Mesenchymal stem cell (in vitro differentiated cells and primary cell): Measurements from ENCODE around the gene SLC35F3.
A peak's percentile ranks its signal among the peaks of the same experiment; 100 is the strongest.
"Not testable (repeated sequence)": the region's sequence is repeated elsewhere in the genome, so short reads cannot be mapped to it uniquely, and the experiment has no call there.

Experiments used
- DNase-seq: peaks from one replicate; pipeline ENCODE4 v3.0.0-alpha.2; 2013
- H2AFZ ChIP-seq: one replicate; pipeline ENCODE4 v1.6.1; 2013; ENCODE audit warnings: low read depth, mild to moderate bottlenecking, control low read depth, inconsistent platforms, low read length, moderate library complexity
- H2AK5ac ChIP-seq: 2 replicates; pipeline ENCODE4 v1.6.1; 2013; ENCODE audit warnings: low read length, moderate library complexity, mild to moderate bottlenecking, inconsistent platforms; ENCODE audit not compliant: severe bottlenecking
- H2BK120ac ChIP-seq: one replicate; pipeline ENCODE4 v1.6.1; 2013; ENCODE audit warnings: low read depth, mild to moderate bottlenecking, inconsistent platforms, low read length, moderate library complexity
- H2BK12ac ChIP-seq, 2 experiments: one replicate each; pipeline ENCODE4 v1.6.1; 2013; ENCODE audit warnings: inconsistent platforms in 2 of 2, low read length in 2 of 2, mild to moderate bottlenecking in 2 of 2, moderate library complexity in 2 of 2, control low read depth in 1 of 2
- H2BK15ac ChIP-seq: one replicate; pipeline ENCODE4 v1.6.1; 2013; ENCODE audit warnings: mild to moderate bottlenecking, low read depth, inconsistent platforms; ENCODE audit not compliant: poor library complexity, severe bottlenecking
- H2BK5ac ChIP-seq: 2 replicates; pipeline ENCODE4 v1.6.1; 2013; ENCODE audit warnings: low read depth, mild to moderate bottlenecking, low read length, control low read depth, inconsistent platforms; ENCODE audit not compliant: poor library complexity, severe bottlenecking
- H3K14ac ChIP-seq, 2 experiments: one replicate each; pipeline ENCODE4 v1.6.1; 2013; ENCODE audit warnings: inconsistent platforms in 2 of 2, low read length in 2 of 2, control low read depth in 1 of 2, mild to moderate bottlenecking in 1 of 2, moderate library complexity in 1 of 2
- H3K18ac ChIP-seq, 2 experiments: one replicate each; pipeline ENCODE4 v1.6.1; 2013; ENCODE audit warnings: inconsistent platforms in 2 of 2, low read length in 2 of 2, control low read depth in 1 of 2, low read depth in 1 of 2, mild to moderate bottlenecking in 1 of 2
- H3K23ac ChIP-seq, 2 experiments: one replicate each; pipeline ENCODE4 v1.6.1; 2013; ENCODE audit warnings: inconsistent platforms in 2 of 2, low read length in 2 of 2, mild to moderate bottlenecking in 2 of 2, moderate library complexity in 2 of 2, control low read depth in 1 of 2
- H3K27ac ChIP-seq: 2 replicates; pipeline ENCODE4 v1.5.1; 2013; ENCODE audit warnings: mild to moderate bottlenecking, moderate library complexity, low read length, control low read depth, inconsistent platforms; ENCODE audit not compliant: poor library complexity, severe bottlenecking
- H3K27me3 ChIP-seq, 2 experiments: 2 replicates each; pipeline versions ENCODE4 v1.6.1 to v1.7.0; 2013; ENCODE audit warnings: low read length in 2 of 2, mild to moderate bottlenecking in 2 of 2, moderate library complexity in 2 of 2, control low read depth in 1 of 2, inconsistent platforms in 1 of 2; ENCODE audit not compliant: control insufficient read depth in 1 of 2, insufficient read depth in 1 of 2
- H3K36me3 ChIP-seq, 2 experiments: 2 replicates each; pipeline versions ENCODE4 v1.6.1 to v1.7.0; 2013; ENCODE audit warnings: low read length in 2 of 2, control low read depth in 1 of 2, inconsistent platforms in 1 of 2, low read depth in 1 of 2, mild to moderate bottlenecking in 1 of 2; ENCODE audit not compliant: insufficient read depth in 2 of 2, control insufficient read depth in 1 of 2
- H3K4ac ChIP-seq, 2 experiments: one replicate each; pipeline ENCODE4 v1.6.1; 2013; ENCODE audit warnings: inconsistent platforms in 2 of 2, low read length in 2 of 2, mild to moderate bottlenecking in 2 of 2, moderate library complexity in 2 of 2, control low read depth in 1 of 2, low read depth in 1 of 2
- H3K4me1 ChIP-seq: 2 replicates; pipeline ENCODE4 v1.6.1; 2013; ENCODE audit warnings: low read depth, low read length, control low read depth; ENCODE audit not compliant: control insufficient read depth, insufficient read depth
- H3K4me2 ChIP-seq: 2 replicates; pipeline ENCODE4 v1.6.1; 2013; ENCODE audit warnings: low read length, mild to moderate bottlenecking, inconsistent platforms; ENCODE audit not compliant: poor library complexity, severe bottlenecking
- H3K4me3 ChIP-seq, 2 experiments: 2 replicates each; pipeline versions ENCODE4 v1.5.1 to v1.7.0; 2013; ENCODE audit warnings: low read length in 2 of 2, mild to moderate bottlenecking in 2 of 2, control low read depth in 1 of 2, low read depth in 1 of 2; ENCODE audit not compliant: insufficient read depth in 1 of 2
- H3K79me1 ChIP-seq: replicated peaks from 2 replicates; pipeline ENCODE4 v1.6.1; 2013; ENCODE audit warnings: mild to moderate bottlenecking, control low read depth, low read length, inconsistent platforms; ENCODE audit not compliant: poor library complexity, severe bottlenecking
- H3K9ac ChIP-seq: 2 replicates; pipeline ENCODE4 v1.7.0; 2013; ENCODE audit warnings: mild to moderate bottlenecking, low read length, moderate library complexity
- H3K9me3 ChIP-seq: 2 replicates; pipeline ENCODE4 v1.7.0; 2013; ENCODE audit warnings: mild to moderate bottlenecking, low read length; ENCODE audit not compliant: control insufficient read depth
- H4K8ac ChIP-seq: one replicate; pipeline ENCODE4 v1.6.1; 2013; ENCODE audit warnings: inconsistent platforms, mild to moderate bottlenecking, low read length, moderate library complexity
- H4K91ac ChIP-seq: one replicate; pipeline ENCODE4 v1.6.1; 2013; ENCODE audit warnings: mild to moderate bottlenecking, low read length, inconsistent platforms
- WGBS: methylation state at CpG from one replicate; pipeline ENCODE4 v1.1.7; 2013; ENCODE audit warnings: mixed read lengths; 5-methylcytosine and 5-hydroxymethylcytosine counted together

Gene SLC35F3

GRCh38 chr1:234345237-234345636 lies 440.8 kb downstream of the SLC35F3 start:
- no peak for DNase-seq
- Histone ChIP-seq H3K9me3 (peaks cover 3% of the 10 kb centered on the region), H3K4me3 (no peak overlapping the region), H3K27me3 (peaks cover 4 to 10% of the 10 kb centered on the region in 2 experiments), H3K27ac (no peak overlapping the region), H3K14ac (no peak overlapping the region), H2BK15ac (no peak overlapping the region), H4K8ac (no peak overlapping the region), H2BK120ac (no peak overlapping the region), H2AK5ac (no peak overlapping the region), H3K79me1 (no peaks in the 10 kb centered on the region), H2BK12ac (no peak overlapping the region), H3K36me3 (no peaks in the 10 kb centered on the region), H3K4me2 (no peak overlapping the region), H3K4me1 (no peaks in the 10 kb centered on the region), H3K4ac (no peak overlapping the region), H3K9ac (no peak overlapping the region), H3K23ac (no peak overlapping the region), H2AFZ (no peak overlapping the region), H3K18ac (no peak overlapping the region), H4K91ac (no peak overlapping the region), H2BK5ac (no peak overlapping the region)
- WGBS: 89% methylated on average over 1 of the region's 1 CpG

GRCh38 chr1:234348964-234349363 lies 444.5 kb downstream of the SLC35F3 start:
- 79% methylated on average over 4 of the region's 4 CpGs for WGBS
- no peak overlapping the region for H2BK15ac ChIP-seq

GRCh38 chr1:234355782-234356510 lies 451.5 kb downstream of the SLC35F3 start:
- no peaks in the 10 kb centered on the region for H3K36me3 ChIP-seq
- no peak overlapping the region for H3K18ac ChIP-seq
- no peak overlapping the region for H4K91ac ChIP-seq
- H4K8ac ChIP-seq: no peak overlapping the region
- H2BK120ac ChIP-seq: no peak overlapping the region
- no peaks in the 10 kb centered on the region for H3K4me1 ChIP-seq
- H3K4ac ChIP-seq: no peak overlapping the region
- H3K27ac ChIP-seq: no peak overlapping the region
- no peak overlapping the region for H2BK5ac ChIP-seq
- H2AFZ ChIP-seq: no peak overlapping the region
- no peak for DNase-seq
- 41% methylated on average over 2 of the region's 3 CpGs for WGBS
- H3K4me3 ChIP-seq: no peak overlapping the region
- H3K23ac ChIP-seq: no peak overlapping the region
- H3K9me3 ChIP-seq: no peaks in the 10 kb centered on the region
- H3K9ac ChIP-seq: no peak overlapping the region
- H2AK5ac ChIP-seq: no peak overlapping the region
- H3K79me1 ChIP-seq: no peaks in the 10 kb centered on the region
- H2BK15ac ChIP-seq: no peak overlapping the region
- H3K14ac ChIP-seq: no peak overlapping the region
- peaks cover 0 to 11% of the 10 kb centered on the region in 2 experiments for H3K27me3 ChIP-seq
- H2BK12ac ChIP-seq: no peak overlapping the region
- H3K4me2 ChIP-seq: no peak overlapping the region

More at GRCh38 chr1:234348964-234349363, 444.5 kb downstream of the SLC35F3 start:
- Histone ChIP-seq H3K4me1 (no peaks in the 10 kb centered on the region), H3K18ac (no peak overlapping the region), H4K91ac (no peak overlapping the region), H3K9me3 (no peaks in the 10 kb centered on the region), H2AFZ (no peak overlapping the region), H2BK12ac (no peak overlapping the region), H3K9ac (no peak overlapping the region), H3K4me2 (no peak overlapping the region), H3K27me3 (peaks cover 4 to 10% of the 10 kb centered on the region in 2 experiments), H2BK5ac (no peak overlapping the region), H3K27ac (no peak overlapping the region), H3K14ac (no peak overlapping the region), H3K23ac (no peak overlapping the region), H2AK5ac (no peak overlapping the region), H3K4me3 (no peak overlapping the region), H3K36me3 (no peaks in the 10 kb centered on the region), H3K4ac (no peak overlapping the region), H2BK120ac (no peak overlapping the region), H4K8ac (no peak overlapping the region), H3K79me1 (no peaks in the 10 kb centered on the region)
- DNase-seq: no peak

GRCh38 chr1:234356615-234357269 lies 452.3 kb downstream of the SLC35F3 start:
- not testable (repeated sequence) for H3K4ac ChIP-seq, H2BK15ac ChIP-seq, H3K4me2 ChIP-seq, H3K79me1 ChIP-seq, H2AFZ ChIP-seq, H2BK5ac ChIP-seq, H2BK12ac ChIP-seq, DNase-seq, H3K27ac ChIP-seq, H3K23ac ChIP-seq, H3K4me1 ChIP-seq, H2AK5ac ChIP-seq, H4K8ac ChIP-seq, H3K9ac ChIP-seq, H3K36me3 ChIP-seq, H2BK120ac ChIP-seq, H3K18ac ChIP-seq, H3K9me3 ChIP-seq, H3K14ac ChIP-seq, H4K91ac ChIP-seq
- 93% methylated on average over 33 of the region's 35 CpGs for WGBS
- H3K4me3 ChIP-seq: peak overlapping the region in 1 of 2 experiments; percentile 30
- H3K27me3 ChIP-seq: peaks cover 0 to 12% of the 10 kb centered on the region in 2 experiments
